Vagina (tissue), 2 donors: Measurements from ENCODE around the gene SUB1. TPM values are rescaled to one million over a fixed set of nuclear protein-coding genes. Genes with fewer than 3 reads are reported as not detected.

Source experiments
- DNase-seq, 2 donors: peaks; one replicate each; pipeline ENCODE4 v3.0.0-alpha.2; 2017; ENCODE audit errors: extremely low spot score in 2 of 2
- H3K27ac ChIP-seq: fragments of 200-600 bp; sonication (generic); one replicate; pipeline ENCODE4 v1.5.1; 2019
- H3K27me3 ChIP-seq: fragments of 200-600 bp; sonication (generic); one replicate; pipeline ENCODE4 v1.5.1; 2019
- H3K36me3 ChIP-seq, 2 donors: fragments of 200-600 bp; sonication (generic); one replicate each; pipeline ENCODE4 v1.5.1; 2017 to 2019
- H3K4me1 ChIP-seq: fragments of 200-600 bp; sonication (generic); one replicate; pipeline ENCODE4 v1.5.1; 2019
- H3K4me3 ChIP-seq, 2 donors: fragments of 200-600 bp; sonication (generic); 1 replicate in 1 of 2; 2 replicates in 1 of 2; pipeline ENCODE4 v1.5.1; 2016 to 2019
- H3K9me3 ChIP-seq: fragments of 200-600 bp; sonication (generic); one replicate; pipeline ENCODE4 v1.5.1; 2019
- CTCF ChIP-seq, 3 experiments: fragments of 450-650 bp in 2 of 3; fragments of 200-600 bp in 1 of 3; sonication (generic) in 1 of 3; IDR thresholded peaks; one replicate each; pipeline ENCODE4 v1.5.1; 2017 to 2019; ENCODE audit warnings: antibody characterized with exemption in 3 of 3, mild to moderate bottlenecking in 2 of 3, moderate library complexity in 2 of 3
- POLR2A ChIP-seq, 2 donors: fragments of 450-650 bp; IDR thresholded peaks; one replicate each; pipeline ENCODE4 v1.6.1; 2017; ENCODE audit warnings: antibody characterized with exemption in 2 of 2, mild to moderate bottlenecking in 2 of 2, moderate library complexity in 2 of 2
- POLR2AphosphoS5 ChIP-seq, 2 donors: sonication (generic); formaldehyde crosslinking; IDR thresholded peaks; one replicate each; pipeline ENCODE4 v1.9.0; 2017; ENCODE audit warnings: antibody characterized with exemption in 2 of 2, mild to moderate bottlenecking in 2 of 2, low read depth in 1 of 2; ENCODE audit not compliant: insufficient read depth in 1 of 2
- intact Hi-C: fragments of 100-400 bp; cut with DNase I; formaldehyde crosslinking; loops from one replicate; pipeline ENCODE4 v1.15.1; 2023
- total RNA-seq: library from RNA; depleted of rRNA; stranded (reverse); fragments of >200 nt; gene quantifications from one replicate; pipeline ENCODE4 v1.2.3, GENCODE V29; 2016

The SUB1 gene
- total RNA-seq, 1 donor from 2014 or later, result 71.9 TPM

GRCh38 chr5:32645246-32645645 lies 59.9 kb downstream of the SUB1 start:
- H3K4me1 ChIP-seq, result no peaks in the 10 kb centered on the region
- H3K27me3 ChIP-seq, result no peaks in the 10 kb centered on the region
- intact Hi-C loops, result no loop called here

GRCh38 chr5:32646061-32646969 lies 61.0 kb downstream of the SUB1 start:
- Histone ChIP-seq H3K4me1 (no peaks in the 10 kb centered on the region), H3K9me3 (no peaks in the 10 kb centered on the region), H3K27ac (no peak overlapping the region), H3K36me3 (no peaks in the 10 kb centered on the region), H3K27me3 (no peaks in the 10 kb centered on the region), H3K4me3 (no peak overlapping the region)
- TF ChIP-seq POLR2A (IDR thresholded peaks at IDR 0.05) (no peak), CTCF (IDR thresholded peaks at IDR 0.05) (no peak), POLR2AphosphoS5 (IDR thresholded peaks at IDR 0.05; ENCODE audit: insufficient read depth in 1 of 2, low read depth in 1 of 2) (no peak)
- intact Hi-C loops, result no loop called here
- DNase-seq, result peak in 1 of 2 donors; percentile 42

More at GRCh38 chr5:32645246-32645645, 59.9 kb downstream of the SUB1 start:
- TF ChIP-seq POLR2A (IDR thresholded peaks at IDR 0.05), result no peak
- no peak for TF ChIP-seq POLR2AphosphoS5 (IDR thresholded peaks at IDR 0.05; ENCODE audit: insufficient read depth in 1 of 2, low read depth in 1 of 2)
- TF ChIP-seq CTCF (IDR thresholded peaks at IDR 0.05), result no peak
- no peak overlapping the region for H3K27ac ChIP-seq
- H3K36me3 ChIP-seq, result no peaks in the 10 kb centered on the region
- H3K9me3 ChIP-seq, result no peaks in the 10 kb centered on the region
- DNase-seq, result no peak
- no peak overlapping the region for H3K4me3 ChIP-seq

- no peak for TF ChIP-seq POLR2A (IDR thresholded peaks at IDR 0.05)
- TF ChIP-seq CTCF (IDR thresholded peaks at IDR 0.05), result no peak
- TF ChIP-seq POLR2AphosphoS5 (IDR thresholded peaks at IDR 0.05; ENCODE audit: insufficient read depth in 1 of 2, low read depth in 1 of 2), result no peak
- no peak overlapping the region for H3K4me3 ChIP-seq
- no peak for DNase-seq
- no peaks in the 10 kb centered on the region for H3K36me3 ChIP-seq
- H3K9me3 ChIP-seq, result no peaks in the 10 kb centered on the region
- no peaks in the 10 kb centered on the region for H3K27me3 ChIP-seq
- intact Hi-C loops, result no loop called here
- no peak overlapping the region for H3K27ac ChIP-seq
- no peaks in the 10 kb centered on the region for H3K4me1 ChIP-seq
These were observed 65.7 kb downstream of the SUB1 start for GRCh38 chr5:32651088-32651487.

- no peaks in the 10 kb centered on the region for H3K36me3 ChIP-seq
- no peaks in the 10 kb centered on the region for H3K9me3 ChIP-seq
- DNase-seq, result no peak
- H3K4me3 ChIP-seq, result no peak overlapping the region
- H3K27ac ChIP-seq, result no peak overlapping the region
- no peaks in the 10 kb centered on the region for H3K27me3 ChIP-seq
- TF ChIP-seq CTCF (IDR thresholded peaks at IDR 0.05), result no peak
- TF ChIP-seq POLR2A (IDR thresholded peaks at IDR 0.05), result no peak
- TF ChIP-seq POLR2AphosphoS5 (IDR thresholded peaks at IDR 0.05; ENCODE audit: insufficient read depth in 1 of 2, low read depth in 1 of 2), result no peak
- H3K4me1 ChIP-seq, result no peaks in the 10 kb centered on the region
- intact Hi-C loops, result no loop called here
These were observed 66.3 kb downstream of the SUB1 start for GRCh38 chr5:32651638-32652037.

Other genes with a start within 250 kb of the SUB1 start
- 80.8 TPM for gene ZFR, start 140.8 kb upstream of the SUB1 start, total RNA-seq
- 14.7 TPM for gene NPR3, start 125.8 kb downstream of the SUB1 start, total RNA-seq